SK-N-SH (cell line): ENCODE measurements around the gene PRPSAP2. TPM values are rescaled to one million over a fixed set of nuclear protein-coding genes. Genes with fewer than 3 reads are reported as not detected.

Source experiments
- CTCF ChIA-PET: fragments of 300-600, 350-600 bp; formaldehyde crosslinking; extraction: SDS; loops from one replicate; lab custom pipeline; 2021; lab: Yijun Ruan, JAX
- POLR2A ChIA-PET: fragments of 350-600 bp; sonication (Branson Sonifier 250); formaldehyde crosslinking; extraction: SDS; loops from one replicate; lab custom pipeline; 2020; ENCODE audit warnings: antibody characterized with exemption, inconsistent platforms; lab: Yijun Ruan, JAX
- DNase-seq: peaks from one replicate; pipeline ENCODE4 v3.0.0; 2012
- H2AFZ ChIP-seq: fragments of 200-600 bp; sonication (generic); 2 replicates; pipeline ENCODE4 v1.8.1; 2016; ENCODE audit warnings: antibody characterized with exemption, mild to moderate bottlenecking, low read depth
- H3F3A ChIP-seq: fragments of 200-600 bp; sonication (generic); replicated peaks from 2 replicates; pipeline ENCODE3; 2016; ENCODE audit warnings: antibody characterized with exemption, mild to moderate bottlenecking; ENCODE audit not compliant: insufficient read depth
- H3K27ac ChIP-seq, 2 experiments: fragments of 200-500 bp in 1 of 2; fragments of 200-600 bp in 1 of 2; sonication (Bioruptor generic) in 1 of 2; sonication (generic), shearing (Covaris generic) in 1 of 2; 2 replicates each; pipeline versions ENCODE4 v1.5.1 to v1.6.1; 2014 to 2016; ENCODE audit warnings: low read depth in 2 of 2, inconsistent platforms in 1 of 2, low read length in 1 of 2, mild to moderate bottlenecking in 1 of 2, mixed read lengths in 1 of 2
- H3K27me3 ChIP-seq: fragments of 200-600 bp; sonication (generic), shearing (Covaris generic); 2 replicates; pipeline ENCODE4 v1.6.1; 2016; ENCODE audit warnings: mixed run types; ENCODE audit not compliant: insufficient read depth
- H3K36me3 ChIP-seq, 2 experiments: fragments of 200-500 bp in 1 of 2; fragments of 200-600 bp in 1 of 2; sonication (Bioruptor generic) in 1 of 2; sonication (generic) in 1 of 2; replicated peaks in 1 of 2; 2 replicates each; pipeline versions ENCODE3 to v1.5.1; 2014 to 2016; ENCODE audit warnings: low read length in 1 of 2, mild to moderate bottlenecking in 1 of 2; ENCODE audit not compliant: insufficient read depth in 2 of 2, control insufficient read depth in 1 of 2
- H3K4me1 ChIP-seq, 2 experiments: fragments of 200-500 bp in 1 of 2; fragments of 200-600 bp in 1 of 2; sonication (Bioruptor generic) in 1 of 2; sonication (generic), shearing (Covaris generic) in 1 of 2; 2 replicates each; pipeline versions ENCODE4 v1.5.1 to v1.6.1; 2014 to 2016; ENCODE audit warnings: low read depth in 1 of 2, low read length in 1 of 2, mixed run types in 1 of 2; ENCODE audit not compliant: insufficient read depth in 2 of 2, control insufficient read depth in 1 of 2
- H3K4me2 ChIP-seq: fragments of 200-600 bp; sonication (generic), shearing (Covaris generic); 2 replicates; pipeline ENCODE4 v1.6.1; 2017; ENCODE audit warnings: mixed run types
- H3K4me3 ChIP-seq, 2 experiments: fragments of 200-500 bp in 1 of 2; fragments of 200-600 bp in 1 of 2; sonication (Bioruptor generic) in 1 of 2; sonication (generic), shearing (Covaris generic) in 1 of 2; 2 replicates each; pipeline versions ENCODE4 v1.5.1 to v1.8.1; 2014 to 2016; ENCODE audit warnings: low read depth in 2 of 2, inconsistent platforms in 1 of 2, low read length in 1 of 2, mild to moderate bottlenecking in 1 of 2, mixed read lengths in 1 of 2, moderate library complexity in 1 of 2
- H3K79me2 ChIP-seq: fragments of 200-600 bp; sonication (generic); 2 replicates; pipeline ENCODE4 v1.8.1; 2017; ENCODE audit warnings: mild to moderate bottlenecking; ENCODE audit not compliant: insufficient read depth
- H3K9ac ChIP-seq: fragments of 200-600 bp; sonication (generic); 2 replicates; pipeline ENCODE4 v1.6.1; 2017; ENCODE audit warnings: mixed run types
- H3K9me2 ChIP-seq: fragments of 200-600 bp; sonication (generic); 2 replicates; pipeline ENCODE4 v1.6.1; 2017; ENCODE audit warnings: mixed run types
- H3K9me3 ChIP-seq: fragments of 200-600 bp; sonication (generic); 2 replicates; pipeline ENCODE4 v1.6.1; 2017; ENCODE audit warnings: mixed run types, mild to moderate bottlenecking, moderate library complexity
- H4K20me1 ChIP-seq: fragments of 200-600 bp; sonication (generic); 2 replicates; pipeline ENCODE4 v1.6.1; 2017; ENCODE audit warnings: mild to moderate bottlenecking, mixed run types; ENCODE audit not compliant: insufficient read depth
- JUND ChIP-seq: IDR thresholded peaks from 2 replicates; pipeline ENCODE4 v1.4.0; 2012
- POLR2AphosphoS5 ChIP-seq: IDR thresholded peaks from 2 replicates; pipeline ENCODE4 v1.6.1; 2012; ENCODE audit warnings: low read depth, low read length
- TAF1 ChIP-seq: IDR thresholded peaks from 2 replicates; pipeline ENCODE4 v1.6.1; 2012; ENCODE audit warnings: low read depth, mild to moderate bottlenecking, low read length, moderate library complexity, borderline replicate concordance
- WGBS: methylation state at CpG from one replicate; pipeline ENCODE4 v1.1.6; 2017; ENCODE audit warnings: low lambda C conversion rate; 5-methylcytosine and 5-hydroxymethylcytosine counted together
- polyA plus RNA-seq, 3 experiments: library from polyadenylated mRNA; depleted of rRNA; stranded (reverse); fragments of >200 nt; gene quantifications; 2 replicates each; pipeline ENCODE4 v1.2.3, GENCODE V29; 2012
- TF ChIP-seq, protein P1 (sequence below): fragments of 150-350 bp; IDR thresholded peaks from 2 replicates; pipeline ENCODE4 v1.6.1; 2016; ENCODE audit warnings: mild to moderate bottlenecking, low read depth, low read length
- TF ChIP-seq, protein P2 (sequence below): IDR thresholded peaks from 2 replicates; pipeline ENCODE4 v1.4.0; 2012; ENCODE audit warnings: low read depth, borderline replicate concordance
- TF ChIP-seq, protein P3 (sequence below): IDR thresholded peaks from 2 replicates; pipeline ENCODE4 v1.6.1; 2012; ENCODE audit warnings: mild to moderate bottlenecking, low read depth, low read length, moderate library complexity

Gene PRPSAP2
- polyA plus RNA-seq, 1 of the 3 experiments (the other 2 are of a cell fraction): 27.6 TPM

DNA sequence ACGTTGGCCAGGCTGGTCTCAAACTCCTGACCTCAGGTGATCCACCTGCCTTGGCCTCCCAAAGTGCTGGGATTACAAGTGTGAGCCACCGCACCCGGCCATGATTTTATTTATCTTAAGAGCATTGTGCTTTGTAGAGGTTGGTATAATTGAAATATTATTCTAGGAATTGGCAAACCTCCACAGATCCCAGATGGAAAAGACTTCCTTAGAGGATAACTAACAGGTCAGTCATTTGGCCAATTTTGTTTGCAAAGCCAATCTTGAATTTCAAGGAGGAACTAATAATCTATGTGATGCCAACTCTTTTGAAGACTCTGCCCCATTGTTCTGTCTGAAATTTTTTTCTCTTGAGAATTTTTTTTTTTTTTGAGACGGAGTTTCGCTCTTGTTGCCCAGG is 47.3 kb downstream of the PRPSAP2 start:
- Histone ChIP-seq H4K20me1 (no peaks in the 10 kb centered on the region), H3K36me3 (peaks cover 2 to 28% of the 10 kb centered on the region in 2 experiments), H3K4me1 (no peaks in the 10 kb centered on the region), H2AFZ (no peak overlapping the region), H3K27ac (no peak overlapping the region), H3K4me3 (no peak overlapping the region), H3K4me2 (no peak overlapping the region), H3K27me3 (no peaks in the 10 kb centered on the region), H3K79me2 (peaks cover 10% of the 10 kb centered on the region; the same call in 1 of the 2 replicates), H3K9me3 (no peaks in the 10 kb centered on the region), H3K9ac (no peak overlapping the region), H3K9me2 (no peaks in the 10 kb centered on the region), H3F3A (no peaks in the 10 kb centered on the region)
- POLR2A ChIA-PET: no interaction called here
- WGBS: 96% methylated on average over 4 of the region's 5 CpGs
- TF ChIP-seq, protein P1, sequence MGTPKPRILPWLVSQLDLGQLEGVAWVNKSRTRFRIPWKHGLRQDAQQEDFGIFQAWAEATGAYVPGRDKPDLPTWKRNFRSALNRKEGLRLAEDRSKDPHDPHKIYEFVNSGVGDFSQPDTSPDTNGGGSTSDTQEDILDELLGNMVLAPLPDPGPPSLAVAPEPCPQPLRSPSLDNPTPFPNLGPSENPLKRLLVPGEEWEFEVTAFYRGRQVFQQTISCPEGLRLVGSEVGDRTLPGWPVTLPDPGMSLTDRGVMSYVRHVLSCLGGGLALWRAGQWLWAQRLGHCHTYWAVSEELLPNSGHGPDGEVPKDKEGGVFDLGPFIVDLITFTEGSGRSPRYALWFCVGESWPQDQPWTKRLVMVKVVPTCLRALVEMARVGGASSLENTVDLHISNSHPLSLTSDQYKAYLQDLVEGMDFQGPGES: no peak
- TF ChIP-seq, protein P2, sequence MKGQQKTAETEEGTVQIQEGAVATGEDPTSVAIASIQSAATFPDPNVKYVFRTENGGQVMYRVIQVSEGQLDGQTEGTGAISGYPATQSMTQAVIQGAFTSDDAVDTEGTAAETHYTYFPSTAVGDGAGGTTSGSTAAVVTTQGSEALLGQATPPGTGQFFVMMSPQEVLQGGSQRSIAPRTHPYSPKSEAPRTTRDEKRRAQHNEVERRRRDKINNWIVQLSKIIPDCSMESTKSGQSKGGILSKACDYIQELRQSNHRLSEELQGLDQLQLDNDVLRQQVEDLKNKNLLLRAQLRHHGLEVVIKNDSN: no peak
- TF ChIP-seq TAF1 (no peak), POLR2AphosphoS5 (no peak)
- no peak for DNase-seq
- CTCF ChIA-PET: no interaction called here

- TF ChIP-seq, protein P3, sequence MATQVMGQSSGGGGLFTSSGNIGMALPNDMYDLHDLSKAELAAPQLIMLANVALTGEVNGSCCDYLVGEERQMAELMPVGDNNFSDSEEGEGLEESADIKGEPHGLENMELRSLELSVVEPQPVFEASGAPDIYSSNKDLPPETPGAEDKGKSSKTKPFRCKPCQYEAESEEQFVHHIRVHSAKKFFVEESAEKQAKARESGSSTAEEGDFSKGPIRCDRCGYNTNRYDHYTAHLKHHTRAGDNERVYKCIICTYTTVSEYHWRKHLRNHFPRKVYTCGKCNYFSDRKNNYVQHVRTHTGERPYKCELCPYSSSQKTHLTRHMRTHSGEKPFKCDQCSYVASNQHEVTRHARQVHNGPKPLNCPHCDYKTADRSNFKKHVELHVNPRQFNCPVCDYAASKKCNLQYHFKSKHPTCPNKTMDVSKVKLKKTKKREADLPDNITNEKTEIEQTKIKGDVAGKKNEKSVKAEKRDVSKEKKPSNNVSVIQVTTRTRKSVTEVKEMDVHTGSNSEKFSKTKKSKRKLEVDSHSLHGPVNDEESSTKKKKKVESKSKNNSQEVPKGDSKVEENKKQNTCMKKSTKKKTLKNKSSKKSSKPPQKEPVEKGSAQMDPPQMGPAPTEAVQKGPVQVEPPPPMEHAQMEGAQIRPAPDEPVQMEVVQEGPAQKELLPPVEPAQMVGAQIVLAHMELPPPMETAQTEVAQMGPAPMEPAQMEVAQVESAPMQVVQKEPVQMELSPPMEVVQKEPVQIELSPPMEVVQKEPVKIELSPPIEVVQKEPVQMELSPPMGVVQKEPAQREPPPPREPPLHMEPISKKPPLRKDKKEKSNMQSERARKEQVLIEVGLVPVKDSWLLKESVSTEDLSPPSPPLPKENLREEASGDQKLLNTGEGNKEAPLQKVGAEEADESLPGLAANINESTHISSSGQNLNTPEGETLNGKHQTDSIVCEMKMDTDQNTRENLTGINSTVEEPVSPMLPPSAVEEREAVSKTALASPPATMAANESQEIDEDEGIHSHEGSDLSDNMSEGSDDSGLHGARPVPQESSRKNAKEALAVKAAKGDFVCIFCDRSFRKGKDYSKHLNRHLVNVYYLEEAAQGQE: no peak
- TF ChIP-seq JUND: no peak
- Histone ChIP-seq H3K79me2 (no peaks in the 10 kb centered on the region), H3K4me2 (no peak overlapping the region), H3K9ac (no peak overlapping the region), H3K4me1 (no peaks in the 10 kb centered on the region; a peak in 1 of 4 replicates), H3K9me2 (no peaks in the 10 kb centered on the region), H3F3A (no peaks in the 10 kb centered on the region), H3K9me3 (no peaks in the 10 kb centered on the region), H2AFZ (no peak overlapping the region), H3K27ac (no peak overlapping the region; a peak in 1 of 4 replicates), H4K20me1 (no peaks in the 10 kb centered on the region), H3K36me3 (peaks cover 5 to 22% of the 10 kb centered on the region in 2 experiments), H3K4me3 (no peak overlapping the region), H3K27me3 (no peaks in the 10 kb centered on the region)
- ChIA-PET POLR2A (no interaction called here), CTCF (interaction anchor here (1.5 kb wide), 1 partner anchor 51 kb away, joined by 3 read pairs; no protein-coding TSS in a partner anchor)
- 91% methylated on average over 5 of the region's 5 CpGs for WGBS
- no peak for DNase-seq
Measured at GRCh38 chr17:18910326-18910725, 52.4 kb downstream of the PRPSAP2 start.
